Stomach (tissue), 9 donors: ENCODE results near the gene DOK5. TPM values are rescaled to one million over a fixed set of nuclear protein-coding genes. Genes with fewer than 3 reads are reported as not detected.

Experiments used
- DNase-seq, 2 donors: peaks; one replicate each; pipeline versions ENCODE4 v3.0.0 to v3.0.0-alpha.2; 2013 to 2019
- H3K27ac ChIP-seq, 5 donors: fragments of 200-600 bp in 4 of 5; sonication (generic) in 4 of 5; one replicate each; pipeline ENCODE4 v1.5.1; 2013 to 2019; ENCODE audit warnings: mild to moderate bottlenecking in 1 of 5, moderate library complexity in 1 of 5
- H3K27me3 ChIP-seq, 3 donors: fragments of 200-600 bp; sonication (generic); one replicate each; pipeline ENCODE4 v1.5.1; 2017 to 2019; ENCODE audit warnings: mixed run types in 1 of 3
- H3K36me3 ChIP-seq, 4 donors: fragments of 200-600 bp; sonication (generic); 1 replicate in 3 of 4; 2 replicates in 1 of 4; pipeline ENCODE4 v1.5.1; 2016 to 2019
- H3K4me1 ChIP-seq, 4 donors: fragments of 200-600 bp; sonication (generic); one replicate each; pipeline ENCODE4 v1.5.1; 2016 to 2019
- H3K4me3 ChIP-seq, 4 donors: fragments of 200-600 bp; sonication (generic) in 3 of 4; one replicate each; pipeline ENCODE4 v1.5.1; 2016 to 2019; ENCODE audit warnings: mild to moderate bottlenecking in 1 of 4
- H3K9me3 ChIP-seq, 4 donors: fragments of 200-600 bp; sonication (generic); one replicate each; pipeline ENCODE4 v1.5.1; 2016 to 2019
- EP300 ChIP-seq: sonication (generic); formaldehyde crosslinking; IDR thresholded peaks from one replicate; pipeline ENCODE4 v1.6.1; 2017; ENCODE audit warnings: antibody characterized with exemption
- POLR2A ChIP-seq, 4 donors: fragments of 450-650 bp; IDR thresholded peaks; one replicate each; pipeline ENCODE4 v1.6.1; 2016; ENCODE audit warnings: antibody characterized with exemption in 4 of 4, control low read depth in 2 of 4, mild to moderate bottlenecking in 1 of 4, moderate library complexity in 1 of 4
- POLR2AphosphoS5 ChIP-seq, 3 donors: sonication (generic); formaldehyde crosslinking; IDR thresholded peaks; one replicate each; pipeline ENCODE4 v1.6.1; 2016; ENCODE audit warnings: antibody characterized with exemption in 3 of 3
- WGBS, 5 donors: extraction: QIAGEN DNeasy Blood & Tissue Kit in 3 of 5; methylation state at CpG; one replicate each; pipeline versions ENCODE4 v1.1.5 to v1.1.7; 2013 to 2018; 5-methylcytosine and 5-hydroxymethylcytosine counted together
- intact Hi-C: fragments of 100-400 bp; cut with DNase I; formaldehyde crosslinking; loops from one replicate; pipeline ENCODE4 v1.15.1; 2023; ENCODE audit warnings: low total_unique reads
- polyA plus RNA-seq, 3 donors: library from polyadenylated mRNA; stranded (reverse); fragments of 200-250 nt; gene quantifications; one replicate each; pipeline ENCODE4 v1.2.3, GENCODE V29; 2013
- total RNA-seq, 5 donors: library from RNA; depleted of rRNA; stranded (reverse); fragments of >200 nt; gene quantifications; one replicate each; pipeline versions ENCODE4 v1.1.0 to v1.2.3, GENCODE V29; 2014 to 2016
- TF ChIP-seq, protein P1 (sequence below), 7 experiments: fragments of 450-650 bp in 4 of 7; fragments of 200-600 bp in 3 of 7; sonication (generic) in 3 of 7; IDR thresholded peaks; one replicate each; pipeline ENCODE4 v1.5.1; 2016 to 2019; ENCODE audit warnings: antibody characterized with exemption in 7 of 7, control low read depth in 2 of 7, mild to moderate bottlenecking in 1 of 7
- donor health status: healthy with polysubstance abuse.
- donor health status: Bipolar disorder and iron deficiency.
- donor health status: healthy.

The DOK5 gene
- total and polyA plus RNA-seq, 8 donors, result 0.58 to 4.4 (median 1.1) TPM; not detected in 4

DNA sequence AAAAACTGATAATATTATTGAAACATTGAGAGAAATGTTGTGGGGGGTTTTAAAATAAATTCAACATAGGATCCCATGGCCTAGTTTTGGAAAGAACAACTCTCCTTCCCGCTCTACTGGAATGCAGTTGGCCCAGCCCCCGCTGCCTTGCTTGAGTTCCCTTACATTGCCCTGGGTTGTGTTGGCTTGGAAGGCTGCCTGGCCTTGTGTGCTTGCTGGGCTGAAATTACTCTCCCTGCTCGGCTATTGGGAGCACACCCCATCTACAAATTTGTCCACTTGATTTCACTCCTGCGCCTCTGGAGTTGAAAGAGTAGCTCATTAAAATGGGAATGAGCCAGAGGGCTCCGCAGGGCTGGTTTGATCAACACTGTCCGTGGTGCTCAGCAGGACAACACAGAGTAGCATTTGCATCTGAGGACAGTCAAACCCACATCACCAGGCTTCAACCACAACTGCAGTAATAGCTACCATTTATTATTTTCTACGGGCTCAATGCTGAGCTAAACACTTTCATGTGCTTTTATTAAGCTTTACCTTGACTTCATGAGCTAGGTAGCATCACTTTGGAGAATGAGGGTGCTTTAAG lies 35.2 kb downstream of the DOK5 start:
- WGBS, 5 donors, result 54 to 64% (median 61%) methylated on average over 7 of the region's 7 CpGs
- intact Hi-C loops, result no loop called here
- Histone ChIP-seq H3K27me3 (no peaks in the 10 kb centered on the region), H3K4me1 (no peaks in the 10 kb centered on the region), H3K4me3 (no peak overlapping the region), H3K36me3 (no peaks in the 10 kb centered on the region), H3K9me3 (peaks cover 0 to 8% (median 3%) of the 10 kb centered on the region in 4 donors), H3K27ac (no peak overlapping the region)
- TF ChIP-seq POLR2A (IDR thresholded peaks at IDR 0.05) (no peak), EP300 (no peak), POLR2AphosphoS5 (IDR thresholded peaks at IDR 0.05) (no peak)
- TF ChIP-seq, protein P1, sequence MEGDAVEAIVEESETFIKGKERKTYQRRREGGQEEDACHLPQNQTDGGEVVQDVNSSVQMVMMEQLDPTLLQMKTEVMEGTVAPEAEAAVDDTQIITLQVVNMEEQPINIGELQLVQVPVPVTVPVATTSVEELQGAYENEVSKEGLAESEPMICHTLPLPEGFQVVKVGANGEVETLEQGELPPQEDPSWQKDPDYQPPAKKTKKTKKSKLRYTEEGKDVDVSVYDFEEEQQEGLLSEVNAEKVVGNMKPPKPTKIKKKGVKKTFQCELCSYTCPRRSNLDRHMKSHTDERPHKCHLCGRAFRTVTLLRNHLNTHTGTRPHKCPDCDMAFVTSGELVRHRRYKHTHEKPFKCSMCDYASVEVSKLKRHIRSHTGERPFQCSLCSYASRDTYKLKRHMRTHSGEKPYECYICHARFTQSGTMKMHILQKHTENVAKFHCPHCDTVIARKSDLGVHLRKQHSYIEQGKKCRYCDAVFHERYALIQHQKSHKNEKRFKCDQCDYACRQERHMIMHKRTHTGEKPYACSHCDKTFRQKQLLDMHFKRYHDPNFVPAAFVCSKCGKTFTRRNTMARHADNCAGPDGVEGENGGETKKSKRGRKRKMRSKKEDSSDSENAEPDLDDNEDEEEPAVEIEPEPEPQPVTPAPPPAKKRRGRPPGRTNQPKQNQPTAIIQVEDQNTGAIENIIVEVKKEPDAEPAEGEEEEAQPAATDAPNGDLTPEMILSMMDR (IDR thresholded peaks at IDR 0.05), result no peak
- peak in 1 of 2 donors; percentile 20 for DNase-seq

DNA sequence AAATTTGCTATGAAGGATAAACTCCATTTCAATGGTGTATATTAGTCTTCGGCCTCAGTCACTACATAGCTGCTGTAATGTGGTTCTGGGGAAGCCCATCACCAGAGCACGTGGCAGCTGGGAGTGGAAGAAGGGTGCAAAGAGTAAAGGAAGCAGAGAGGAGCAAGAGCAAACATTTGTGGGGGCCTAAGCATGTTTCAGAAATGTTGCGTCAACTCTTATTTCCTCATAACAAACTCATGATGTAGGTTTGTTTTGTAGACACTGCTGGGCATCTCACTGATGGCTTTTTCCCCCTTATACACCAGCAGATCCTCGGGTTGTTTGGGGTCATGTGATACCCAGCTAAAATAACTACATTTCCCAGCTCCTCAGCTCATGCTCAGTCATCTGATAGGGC lies 37.3 kb downstream of the DOK5 start:
- no peaks in the 10 kb centered on the region for H3K36me3 ChIP-seq
- peaks cover 0 to 8% (median 3%) of the 10 kb centered on the region in 4 donors for H3K9me3 ChIP-seq
- H3K27ac ChIP-seq, result no peak overlapping the region
- TF ChIP-seq POLR2A (IDR thresholded peaks at IDR 0.05), result no peak
- TF ChIP-seq POLR2AphosphoS5 (IDR thresholded peaks at IDR 0.05), result no peak
- TF ChIP-seq EP300, result no peak
- TF ChIP-seq, protein P1 (IDR thresholded peaks at IDR 0.05), result no peak
- intact Hi-C loops, result no loop called here
- no peaks in the 10 kb centered on the region for H3K4me1 ChIP-seq
- WGBS, 5 donors, result 69 to 80% (median 78%) methylated on average over 4 of the region's 4 CpGs
- no peak for DNase-seq
- no peak overlapping the region for H3K4me3 ChIP-seq
- H3K27me3 ChIP-seq, result no peaks in the 10 kb centered on the region

DNA sequence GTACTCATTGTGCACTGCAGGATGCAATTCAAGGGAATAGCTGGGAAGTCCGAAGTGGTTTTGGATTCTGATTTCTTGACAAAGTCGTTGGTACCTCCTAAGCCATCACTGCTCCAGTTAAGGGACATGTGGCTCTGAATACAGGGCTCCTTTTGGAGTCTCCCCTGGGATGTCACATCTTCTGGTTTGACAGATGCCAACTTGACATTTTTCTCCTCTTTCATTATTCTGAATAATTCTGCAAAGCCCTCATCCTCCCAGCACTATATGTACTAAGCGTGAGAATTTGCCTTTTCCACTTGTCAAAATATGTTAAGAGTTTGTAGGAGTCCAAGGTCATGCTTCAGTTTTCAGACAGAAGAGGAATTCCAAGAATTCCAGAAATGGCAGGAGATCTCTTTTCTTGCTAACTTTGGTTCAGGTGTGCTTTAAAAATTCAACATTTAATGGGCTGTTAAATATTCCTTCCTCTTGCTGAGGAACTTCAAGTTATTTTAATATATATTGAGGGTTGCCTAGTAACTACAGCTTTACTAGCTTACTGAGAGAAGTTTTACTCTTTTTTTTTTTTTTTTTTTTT lies 38.7 kb downstream of the DOK5 start:
- no peaks in the 10 kb centered on the region for H3K36me3 ChIP-seq
- H3K4me3 ChIP-seq, result no peak overlapping the region
- H3K27ac ChIP-seq, result no peak overlapping the region
- TF ChIP-seq EP300 (no peak), POLR2A (IDR thresholded peaks at IDR 0.05) (no peak), POLR2AphosphoS5 (IDR thresholded peaks at IDR 0.05) (no peak)
- TF ChIP-seq, protein P1 (IDR thresholded peaks at IDR 0.05), result no peak
- H3K4me1 ChIP-seq, result no peaks in the 10 kb centered on the region
- intact Hi-C loops, result no loop called here
- 47 to 71% (median 65%) methylated on average over 3 of the region's 3 CpGs for WGBS, 5 donors
- H3K9me3 ChIP-seq, result peaks cover 0 to 8% (median 3%) of the 10 kb centered on the region in 4 donors
- no peaks in the 10 kb centered on the region for H3K27me3 ChIP-seq
- no peak for DNase-seq

DNA sequence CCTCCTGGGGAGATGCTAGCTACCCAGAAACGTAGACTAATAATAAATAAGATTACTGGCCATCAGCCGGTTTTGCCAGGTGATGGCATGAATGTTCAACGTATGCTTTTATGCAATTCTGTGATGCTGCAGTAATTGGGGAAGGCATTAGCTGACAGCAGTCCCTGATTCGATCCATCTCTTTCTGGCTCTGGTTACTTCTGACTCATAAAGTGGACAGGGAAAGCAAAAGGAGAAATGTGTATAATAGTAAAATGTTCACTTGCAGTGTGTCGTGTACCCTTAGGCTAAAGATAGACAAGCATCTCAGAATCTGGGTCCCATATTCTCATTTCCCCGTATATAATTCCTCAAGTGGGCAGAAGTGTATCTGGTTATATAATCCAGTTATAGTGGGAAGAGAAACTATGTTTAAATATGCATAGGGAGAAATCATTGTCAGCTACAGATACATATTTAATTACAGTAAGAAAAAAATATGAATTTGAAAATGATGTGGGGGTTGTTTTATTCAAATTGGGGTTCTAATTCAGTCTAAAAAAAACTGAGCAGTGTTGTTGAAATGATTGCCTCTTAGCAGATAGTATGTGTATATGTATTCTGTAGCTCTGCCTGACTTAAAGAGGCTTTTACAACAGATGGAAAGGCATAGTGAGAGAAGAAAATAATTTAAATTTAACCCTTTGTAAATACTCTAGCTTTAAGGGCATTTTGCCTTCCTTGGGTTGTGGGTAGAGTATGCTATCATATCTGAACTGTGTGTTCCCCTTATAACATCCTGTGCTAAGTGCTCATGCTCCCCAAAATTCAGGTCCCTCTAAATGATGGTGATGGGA lies 40.6 kb downstream of the DOK5 start:
- no peaks in the 10 kb centered on the region for H3K36me3 ChIP-seq
- no peak overlapping the region for H3K4me3 ChIP-seq
- no peak overlapping the region for H3K27ac ChIP-seq
- H3K27me3 ChIP-seq, result no peaks in the 10 kb centered on the region
- H3K4me1 ChIP-seq, result no peaks in the 10 kb centered on the region
- WGBS, 5 donors, result 70 to 80% (median 74%) methylated on average over 6 of the region's 6 CpGs
- TF ChIP-seq EP300 (no peak), POLR2A (IDR thresholded peaks at IDR 0.05) (no peak), POLR2AphosphoS5 (IDR thresholded peaks at IDR 0.05) (no peak)
- TF ChIP-seq, protein P1 (IDR thresholded peaks at IDR 0.05), result no peak
- intact Hi-C loops, result no loop called here
- peaks cover 0 to 8% (median 3%) of the 10 kb centered on the region in 4 donors for H3K9me3 ChIP-seq
- no peak for DNase-seq
